Left ventricle myocardium inferior (tissue), 1 donor: ENCODE results near the gene TCF3. TPM values are rescaled to one million over a fixed set of nuclear protein-coding genes. Genes with fewer than 3 reads are reported as not detected.

Source experiments
- DNase-seq: peaks from one replicate; pipeline ENCODE4 v3.0.0-alpha.2; 2020
- H3K27ac ChIP-seq: fragments of 200-600 bp; replicated peaks from 2 replicates; pipeline ENCODE4 v1.8.0; 2021
- H3K27me3 ChIP-seq: fragments of 200-600 bp; 2 replicates; pipeline ENCODE4 v1.8.0; 2021; ENCODE audit warnings: low read depth
- H3K36me3 ChIP-seq: fragments of 200-600 bp; 2 replicates; pipeline ENCODE4 v1.8.0; 2021
- H3K4me1 ChIP-seq: fragments of 200-600 bp; 2 replicates; pipeline ENCODE4 v1.8.0; 2021
- H3K4me3 ChIP-seq: fragments of 200-600 bp; 2 replicates; pipeline ENCODE4 v1.8.0; 2021; ENCODE audit warnings: mild to moderate bottlenecking, moderate library complexity
- H3K9me3 ChIP-seq: fragments of 200-600 bp; replicated peaks from 2 replicates; pipeline ENCODE4 v1.8.0; 2021
- intact Hi-C: fragments of 100-400 bp; cut with micrococcal nuclease; formaldehyde crosslinking; loops from one replicate; pipeline ENCODE4 v1.11.0; 2022
- total RNA-seq: library from RNA; stranded (reverse); fragmentation: NEBNext Ultra II Directional; extraction: Animal tissue kit (Norgen Biotek cat#: 25700); gene quantifications from one replicate; pipeline ENCODE4 v1.2.1, GENCODE V29; 2021
- TF ChIP-seq, protein P1 (sequence below): fragments of 200-600 bp; IDR thresholded peaks from 2 replicates; pipeline ENCODE4 v1.8.0; 2021; ENCODE audit warnings: antibody characterized with exemption, mild to moderate bottlenecking, borderline replicate concordance
- donor health status: DM: no; HTN: yes; CAD: no; lungs with severe emphysema.

TCF3 gene
- total RNA-seq, 1 donor from 2014 or later: 18.4 TPM

DNA sequence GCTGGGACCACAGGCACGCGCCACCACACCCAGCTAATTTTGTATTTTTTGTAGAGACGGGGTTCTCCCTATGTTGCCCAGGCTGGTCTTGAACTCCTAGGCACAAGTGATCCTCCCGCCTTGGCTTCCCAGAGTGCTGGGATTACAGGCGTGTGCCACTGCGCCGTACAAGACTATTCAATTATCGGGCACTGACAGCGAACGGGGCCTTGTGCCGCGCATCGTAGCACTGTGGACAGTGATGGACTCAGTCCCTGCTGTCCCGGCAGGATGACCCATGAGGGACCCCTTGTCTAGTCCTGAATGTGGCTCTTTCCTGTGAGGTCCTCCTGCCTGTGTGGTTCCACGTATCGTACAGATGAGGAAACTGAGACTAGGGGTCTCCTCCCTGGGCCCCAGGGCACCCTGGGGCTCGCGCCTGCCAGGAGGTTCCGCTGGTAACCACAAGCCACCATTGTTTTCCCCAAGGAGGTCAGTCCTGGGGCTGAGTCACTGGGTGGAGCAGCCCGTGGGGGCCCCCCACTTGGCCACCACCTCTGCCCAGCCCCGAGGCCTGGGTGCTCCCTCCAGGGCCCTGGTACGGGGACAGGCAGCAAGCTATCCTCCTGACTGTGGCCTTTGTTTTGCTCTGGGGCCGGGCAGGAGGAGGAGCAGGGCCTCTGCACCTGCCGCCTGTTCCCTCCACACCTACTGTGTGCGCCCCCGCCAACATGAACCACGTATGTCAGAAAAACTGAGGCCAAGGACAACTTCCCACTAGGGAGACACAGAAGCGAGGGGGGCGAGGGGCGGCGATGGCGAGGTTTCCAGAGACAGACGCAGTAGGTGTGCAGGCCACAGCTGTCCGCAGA lies 2.9 kb upstream of the TCF3 start:
- TF ChIP-seq, protein P1, sequence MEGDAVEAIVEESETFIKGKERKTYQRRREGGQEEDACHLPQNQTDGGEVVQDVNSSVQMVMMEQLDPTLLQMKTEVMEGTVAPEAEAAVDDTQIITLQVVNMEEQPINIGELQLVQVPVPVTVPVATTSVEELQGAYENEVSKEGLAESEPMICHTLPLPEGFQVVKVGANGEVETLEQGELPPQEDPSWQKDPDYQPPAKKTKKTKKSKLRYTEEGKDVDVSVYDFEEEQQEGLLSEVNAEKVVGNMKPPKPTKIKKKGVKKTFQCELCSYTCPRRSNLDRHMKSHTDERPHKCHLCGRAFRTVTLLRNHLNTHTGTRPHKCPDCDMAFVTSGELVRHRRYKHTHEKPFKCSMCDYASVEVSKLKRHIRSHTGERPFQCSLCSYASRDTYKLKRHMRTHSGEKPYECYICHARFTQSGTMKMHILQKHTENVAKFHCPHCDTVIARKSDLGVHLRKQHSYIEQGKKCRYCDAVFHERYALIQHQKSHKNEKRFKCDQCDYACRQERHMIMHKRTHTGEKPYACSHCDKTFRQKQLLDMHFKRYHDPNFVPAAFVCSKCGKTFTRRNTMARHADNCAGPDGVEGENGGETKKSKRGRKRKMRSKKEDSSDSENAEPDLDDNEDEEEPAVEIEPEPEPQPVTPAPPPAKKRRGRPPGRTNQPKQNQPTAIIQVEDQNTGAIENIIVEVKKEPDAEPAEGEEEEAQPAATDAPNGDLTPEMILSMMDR: no peak
- peaks cover 23% of the 10 kb centered on the region for H3K4me1 ChIP-seq
- no peak overlapping the region for H3K4me3 ChIP-seq
- H3K27me3 ChIP-seq: peaks cover 25% of the 10 kb centered on the region
- H3K36me3 ChIP-seq: no peaks in the 10 kb centered on the region
- intact Hi-C loops: no loop called here
- no peak overlapping the region for H3K27ac ChIP-seq
- DNase-seq: no peak
- no peaks in the 10 kb centered on the region for H3K9me3 ChIP-seq

DNA sequence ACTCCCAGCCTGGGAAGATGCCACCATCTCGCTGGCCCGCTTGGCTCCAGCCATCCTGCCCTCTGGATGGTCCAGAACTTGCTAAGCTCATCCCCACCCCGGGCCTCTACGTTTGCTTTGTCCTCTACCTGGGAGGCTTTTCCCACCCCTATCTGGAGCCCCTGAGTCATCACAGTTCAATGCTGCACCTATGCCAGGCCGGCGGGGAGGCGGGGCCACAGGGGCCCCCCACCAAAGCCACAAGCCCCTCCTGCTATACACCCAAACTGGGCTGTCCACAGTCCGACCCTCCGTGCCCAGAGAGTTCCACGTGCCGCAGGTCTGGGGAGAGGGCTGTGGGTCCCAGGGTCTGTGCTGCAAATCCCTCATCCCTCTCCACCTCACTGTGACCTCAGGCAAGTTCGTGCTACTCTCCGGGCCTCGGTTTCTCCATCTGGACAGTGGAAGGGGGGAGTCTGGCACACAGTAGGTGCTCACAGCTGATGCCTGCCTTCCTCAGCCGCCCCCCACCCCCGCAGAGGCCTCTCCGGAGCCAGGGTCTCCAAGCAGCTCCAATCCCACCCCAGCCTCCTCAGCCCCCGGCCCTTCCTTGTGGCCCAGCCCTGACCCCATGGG lies 1.9 kb upstream of the TCF3 start:
- Histone ChIP-seq H3K4me1 (peaks cover 27% of the 10 kb centered on the region), H3K27ac (no peak overlapping the region), H3K36me3 (no peaks in the 10 kb centered on the region), H3K27me3 (peaks cover 22% of the 10 kb centered on the region), H3K9me3 (no peaks in the 10 kb centered on the region), H3K4me3 (no peak overlapping the region)
- intact Hi-C loops: no loop called here
- TF ChIP-seq, protein P1: no peak
- no peak for DNase-seq

DNA sequence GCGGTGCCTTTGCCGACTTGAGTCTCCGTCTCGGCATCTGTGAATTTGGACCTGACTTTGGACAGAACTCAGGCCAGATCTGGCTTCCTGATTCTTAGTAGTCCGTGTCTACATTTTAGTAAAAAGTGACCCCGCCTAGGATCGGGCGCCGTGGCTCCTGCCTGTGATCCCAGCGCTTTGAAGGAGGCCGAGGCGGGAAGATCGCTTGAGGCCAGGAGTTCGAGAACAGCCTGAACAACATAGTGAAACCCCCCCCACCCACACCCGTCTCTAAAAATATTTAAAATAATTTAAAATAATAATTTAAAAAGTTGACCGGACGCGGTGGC lies 849 bp upstream of the TCF3 start:
- peaks cover 27% of the 10 kb centered on the region for H3K4me1 ChIP-seq
- TF ChIP-seq, protein P1: no peak
- peaks cover 13% of the 10 kb centered on the region for H3K27me3 ChIP-seq
- no peak for DNase-seq
- peaks cover under 1% of the 10 kb centered on the region for H3K36me3 ChIP-seq
- H3K4me3 ChIP-seq: peak overlapping the region; percentile 89
- intact Hi-C loops: no loop called here
- H3K9me3 ChIP-seq: no peaks in the 10 kb centered on the region
- H3K27ac ChIP-seq: peak overlapping the region; percentile 100

DNA sequence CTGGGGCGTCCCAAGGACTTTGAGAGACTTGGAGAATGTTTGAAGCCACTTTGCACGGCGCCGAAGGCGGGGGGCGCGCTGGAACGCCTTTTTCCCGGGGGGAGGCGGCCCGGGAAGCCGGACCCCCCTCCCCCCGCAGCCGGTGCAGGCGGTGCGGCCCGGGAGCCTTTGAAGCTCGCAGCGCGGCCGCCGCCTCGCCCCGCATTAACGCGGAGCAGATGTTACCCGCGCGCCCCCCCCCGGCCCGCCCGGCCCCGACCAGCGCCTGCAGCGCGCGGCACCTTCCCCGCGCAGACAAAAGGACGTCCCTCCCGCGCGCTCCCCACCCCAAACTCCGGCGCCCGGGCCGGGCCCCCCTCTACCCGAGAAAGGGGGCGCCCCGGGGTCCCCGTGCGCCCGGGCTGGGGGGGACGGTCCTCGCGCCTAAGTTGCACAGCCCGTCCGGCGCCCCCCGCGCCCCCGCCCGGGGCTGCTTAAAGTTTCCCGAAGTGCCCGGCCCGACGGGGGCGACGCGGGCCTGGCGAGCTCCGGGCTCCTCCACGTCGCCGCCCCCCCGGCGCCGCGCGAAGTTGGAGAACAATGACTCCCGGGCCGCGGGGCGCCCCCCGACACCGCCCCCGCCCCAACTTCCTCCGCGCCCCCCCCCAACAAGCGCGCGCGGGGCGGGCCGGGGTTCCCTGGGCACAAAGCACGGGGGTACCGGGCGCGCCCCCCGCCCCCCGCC lies 685 bp downstream of the TCF3 start:
- TF ChIP-seq, protein P1: peak; percentile 12
- Histone ChIP-seq H3K27ac (peak overlapping the region; percentile 81), H3K4me1 (peaks cover 27% of the 10 kb centered on the region), H3K4me3 (peak overlapping the region; percentile 89), H3K27me3 (no peaks in the 10 kb centered on the region), H3K9me3 (no peaks in the 10 kb centered on the region), H3K36me3 (peaks cover 7% of the 10 kb centered on the region)
- DNase-seq: peak; percentile 41
- intact Hi-C loops: no loop called here

DNA sequence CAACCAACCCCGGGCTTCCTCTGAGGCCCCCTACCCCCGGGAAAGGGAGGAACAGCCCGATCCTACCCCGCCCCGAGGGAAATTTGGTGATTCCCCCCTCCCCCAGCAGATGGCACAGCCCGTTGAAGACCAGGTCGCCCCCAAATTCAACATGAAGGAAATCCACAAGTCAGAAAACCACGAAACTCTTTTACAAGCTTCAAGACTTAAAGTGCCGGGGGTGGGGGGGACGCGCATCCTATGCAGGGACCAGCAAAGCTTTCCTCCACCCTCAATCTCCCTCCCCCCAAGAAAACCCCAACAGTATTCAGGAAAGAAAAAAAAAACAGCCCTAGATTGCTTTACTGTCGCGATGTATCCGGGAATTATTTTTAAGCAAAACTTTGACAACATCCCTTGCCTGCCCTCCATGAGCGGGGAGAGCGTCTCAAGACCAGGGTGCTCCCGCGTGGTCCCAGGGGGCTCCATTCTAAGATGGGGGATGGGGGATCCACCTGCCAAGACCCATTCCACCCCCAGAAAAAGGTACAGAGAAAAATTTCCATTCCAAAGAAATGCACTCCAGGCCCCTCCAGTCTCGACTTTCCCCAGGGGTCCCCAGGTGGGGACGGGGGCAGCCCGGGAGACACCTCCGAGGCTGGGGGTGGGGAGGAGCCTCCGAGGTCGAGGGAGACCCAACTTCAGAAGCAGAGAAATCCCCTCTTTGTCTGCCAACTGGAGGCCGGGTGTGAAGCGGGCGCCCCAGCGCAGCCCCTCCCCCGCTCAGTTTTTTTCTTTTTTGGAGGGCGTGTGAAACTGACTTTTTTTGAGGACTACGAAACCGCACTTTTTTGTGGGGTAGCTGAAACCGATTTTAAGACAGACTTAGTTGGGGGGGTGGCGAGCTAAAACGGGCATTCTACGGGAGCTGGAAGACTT lies 1.5 kb downstream of the TCF3 start:
- Histone ChIP-seq H3K4me3 (peak overlapping the region; percentile 89), H3K36me3 (peaks cover 11% of the 10 kb centered on the region), H3K9me3 (no peaks in the 10 kb centered on the region), H3K4me1 (peaks cover 27% of the 10 kb centered on the region), H3K27ac (peak overlapping the region; percentile 81), H3K27me3 (no peaks in the 10 kb centered on the region)
- DNase-seq: no peak
- intact Hi-C loops: no loop called here
- TF ChIP-seq, protein P1: no peak
